BE2C (cell line): ENCODE measurements around the gene ANKRD44.

Source experiments
- DNase-seq: peaks from one replicate; pipeline ENCODE4 v3.0.0-alpha.2; 2020
- H3K27me3 ChIP-seq: fragments of 250-450 bp; sonication (Bioruptor Pico); 2 replicates; pipeline ENCODE4 v1.5.1; 2020; ENCODE audit warnings: mild to moderate bottlenecking
- H3K36me3 ChIP-seq: fragments of 250-450 bp; sonication (Bioruptor Pico); 2 replicates; pipeline ENCODE4 v1.5.1; 2020; ENCODE audit warnings: mild to moderate bottlenecking
- H3K4me1 ChIP-seq: fragments of 250-450 bp; sonication (Bioruptor Pico); 2 replicates; pipeline ENCODE4 v1.5.1; 2020
- H3K4me3 ChIP-seq: 2 replicates; pipeline ENCODE4 v1.5.1; 2011; ENCODE audit warnings: low read depth, low read length
- H3K9me3 ChIP-seq: fragments of 250-450 bp; sonication (Bioruptor Pico); 2 replicates; pipeline ENCODE4 v1.5.1; 2020
- TF ChIP-seq, protein P1 (sequence below): IDR thresholded peaks from 2 replicates; pipeline ENCODE4 v1.5.1; 2012; ENCODE audit warnings: mild to moderate bottlenecking, low read depth, low read length

Gene ANKRD44

DNA sequence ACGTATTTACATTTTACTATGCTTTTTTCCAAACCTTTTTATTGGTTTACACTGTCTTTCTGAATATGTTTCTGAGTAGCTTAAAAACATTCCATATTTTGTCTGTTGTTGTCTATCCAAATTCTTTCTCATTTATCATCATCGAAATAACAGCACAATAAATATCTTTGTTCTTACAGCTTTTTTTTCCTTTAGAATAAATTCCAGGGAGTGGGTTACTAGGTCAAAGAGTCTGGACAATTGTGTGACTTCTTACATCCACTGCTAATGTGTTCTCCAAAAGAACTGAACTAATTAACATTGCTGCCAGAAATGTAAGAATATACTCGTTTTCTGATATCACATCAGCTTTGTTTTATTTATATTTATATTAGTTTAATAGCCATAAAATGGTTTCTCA is 59.4 kb downstream of the ANKRD44 start:
- DNase-seq: no peak
- peaks cover 25% of the 10 kb centered on the region for H3K4me1 ChIP-seq
- H3K36me3 ChIP-seq: no peaks in the 10 kb centered on the region
- H3K4me3 ChIP-seq: no peak overlapping the region
- H3K9me3 ChIP-seq: no peaks in the 10 kb centered on the region
- TF ChIP-seq, protein P1, sequence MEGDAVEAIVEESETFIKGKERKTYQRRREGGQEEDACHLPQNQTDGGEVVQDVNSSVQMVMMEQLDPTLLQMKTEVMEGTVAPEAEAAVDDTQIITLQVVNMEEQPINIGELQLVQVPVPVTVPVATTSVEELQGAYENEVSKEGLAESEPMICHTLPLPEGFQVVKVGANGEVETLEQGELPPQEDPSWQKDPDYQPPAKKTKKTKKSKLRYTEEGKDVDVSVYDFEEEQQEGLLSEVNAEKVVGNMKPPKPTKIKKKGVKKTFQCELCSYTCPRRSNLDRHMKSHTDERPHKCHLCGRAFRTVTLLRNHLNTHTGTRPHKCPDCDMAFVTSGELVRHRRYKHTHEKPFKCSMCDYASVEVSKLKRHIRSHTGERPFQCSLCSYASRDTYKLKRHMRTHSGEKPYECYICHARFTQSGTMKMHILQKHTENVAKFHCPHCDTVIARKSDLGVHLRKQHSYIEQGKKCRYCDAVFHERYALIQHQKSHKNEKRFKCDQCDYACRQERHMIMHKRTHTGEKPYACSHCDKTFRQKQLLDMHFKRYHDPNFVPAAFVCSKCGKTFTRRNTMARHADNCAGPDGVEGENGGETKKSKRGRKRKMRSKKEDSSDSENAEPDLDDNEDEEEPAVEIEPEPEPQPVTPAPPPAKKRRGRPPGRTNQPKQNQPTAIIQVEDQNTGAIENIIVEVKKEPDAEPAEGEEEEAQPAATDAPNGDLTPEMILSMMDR: no peak
- no peaks in the 10 kb centered on the region for H3K27me3 ChIP-seq

DNA sequence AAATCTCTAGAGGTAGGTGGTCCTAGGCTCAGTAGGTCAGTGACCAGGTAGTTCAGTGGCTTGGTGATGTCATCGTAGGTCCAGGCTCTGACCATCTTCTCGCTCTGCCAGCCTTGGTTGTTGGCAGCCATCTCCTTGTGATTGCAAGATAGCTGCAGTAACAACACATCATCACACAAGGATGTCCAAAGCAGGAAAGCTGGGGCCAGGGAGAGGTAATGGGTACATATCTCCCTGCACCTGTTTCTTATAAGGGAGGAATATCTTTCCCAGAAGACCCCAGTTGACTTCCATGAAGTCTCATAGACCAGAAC is 60.5 kb downstream of the ANKRD44 start:
- no peak for DNase-seq
- TF ChIP-seq, protein P1: no peak
- Histone ChIP-seq H3K9me3 (no peaks in the 10 kb centered on the region), H3K27me3 (no peaks in the 10 kb centered on the region), H3K4me3 (no peak overlapping the region), H3K36me3 (no peaks in the 10 kb centered on the region), H3K4me1 (peaks cover 21% of the 10 kb centered on the region)

DNA sequence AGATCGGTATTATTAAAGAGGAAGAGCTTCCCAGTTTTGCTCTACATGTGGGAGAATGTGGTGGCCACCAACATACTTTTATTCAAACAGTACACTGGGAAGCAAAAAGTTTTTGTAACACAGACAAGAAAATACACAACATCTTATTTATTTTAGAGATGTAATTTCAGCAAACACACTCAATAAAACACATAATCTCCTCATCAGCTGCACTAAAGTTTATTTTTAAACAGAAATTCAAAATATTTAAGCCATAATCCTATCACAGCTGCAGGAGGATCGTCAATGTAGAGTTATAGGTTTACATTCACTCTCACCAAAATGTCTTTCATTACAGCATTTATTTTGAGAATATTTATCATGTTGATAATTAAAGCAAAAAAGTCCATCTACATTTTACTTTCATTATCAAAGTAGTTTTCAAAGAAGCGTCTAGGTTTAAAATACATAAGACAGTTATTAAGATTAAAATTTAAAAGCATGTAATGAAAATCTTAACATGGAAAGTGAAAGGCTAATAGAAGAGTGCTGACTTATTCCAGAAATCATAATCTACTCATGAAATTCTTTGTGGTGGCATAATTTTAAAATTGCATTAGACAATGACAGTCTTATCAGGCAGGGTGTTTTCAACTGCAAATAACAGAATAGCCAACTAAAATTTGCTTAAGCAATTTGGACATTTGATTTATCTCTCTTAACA is 61.0 kb downstream of the ANKRD44 start:
- Histone ChIP-seq H3K4me1 (peaks cover 16% of the 10 kb centered on the region), H3K27me3 (no peaks in the 10 kb centered on the region), H3K36me3 (no peaks in the 10 kb centered on the region), H3K4me3 (no peak overlapping the region), H3K9me3 (no peaks in the 10 kb centered on the region)
- no peak for DNase-seq
- TF ChIP-seq, protein P1: no peak

DNA sequence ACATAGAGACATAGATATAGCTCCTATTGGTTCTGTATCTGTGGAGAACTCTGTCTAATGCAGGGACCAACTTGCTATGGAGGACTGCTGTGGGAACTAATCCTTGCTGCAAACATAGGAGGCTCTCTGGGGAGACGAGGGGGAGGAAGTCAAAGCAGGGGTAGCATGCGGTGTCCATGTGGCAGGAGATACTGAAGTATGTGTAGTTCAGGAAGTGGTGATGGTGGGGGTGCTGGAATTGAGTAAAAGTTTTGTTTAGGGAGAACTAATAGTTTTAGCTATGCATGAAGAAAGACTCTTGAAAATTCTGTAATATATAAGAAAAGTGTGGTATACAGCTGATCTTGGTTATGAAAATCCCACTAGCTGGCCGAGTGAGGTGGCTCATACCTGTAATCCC is 62.0 kb downstream of the ANKRD44 start:
- Histone ChIP-seq H3K4me3 (no peak overlapping the region), H3K27me3 (no peaks in the 10 kb centered on the region), H3K9me3 (no peaks in the 10 kb centered on the region), H3K4me1 (peaks cover 15% of the 10 kb centered on the region), H3K36me3 (no peaks in the 10 kb centered on the region)
- TF ChIP-seq, protein P1: no peak
- DNase-seq: no peak

DNA sequence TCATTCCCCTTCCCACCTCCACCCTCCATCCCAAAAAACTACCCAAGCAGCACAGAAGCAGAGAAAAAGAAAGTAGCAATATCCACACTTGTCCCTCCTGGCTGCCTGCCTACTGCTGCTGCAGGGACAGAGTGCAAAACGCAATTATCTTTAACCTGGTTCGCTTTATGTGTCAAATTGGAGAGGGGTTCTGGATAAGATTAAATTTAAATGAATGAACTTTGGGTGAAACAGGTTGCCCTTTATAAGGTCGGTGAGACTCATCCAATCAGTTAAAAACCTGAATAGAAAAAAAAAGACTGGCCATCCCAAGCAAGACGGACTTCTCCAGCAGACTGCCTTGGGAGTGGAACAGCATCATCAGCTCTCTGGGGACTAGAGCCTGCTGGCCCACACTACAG is 62.6 kb downstream of the ANKRD44 start:
- Histone ChIP-seq H3K9me3 (no peaks in the 10 kb centered on the region), H3K4me3 (0 out of 2 replicates have a peak overlapping the region, but pooled peaks have one; percentile 4), H3K36me3 (no peaks in the 10 kb centered on the region), H3K27me3 (no peaks in the 10 kb centered on the region), H3K4me1 (peaks cover 15% of the 10 kb centered on the region)
- DNase-seq: peak; percentile 59
- TF ChIP-seq, protein P1: no peak

DNA sequence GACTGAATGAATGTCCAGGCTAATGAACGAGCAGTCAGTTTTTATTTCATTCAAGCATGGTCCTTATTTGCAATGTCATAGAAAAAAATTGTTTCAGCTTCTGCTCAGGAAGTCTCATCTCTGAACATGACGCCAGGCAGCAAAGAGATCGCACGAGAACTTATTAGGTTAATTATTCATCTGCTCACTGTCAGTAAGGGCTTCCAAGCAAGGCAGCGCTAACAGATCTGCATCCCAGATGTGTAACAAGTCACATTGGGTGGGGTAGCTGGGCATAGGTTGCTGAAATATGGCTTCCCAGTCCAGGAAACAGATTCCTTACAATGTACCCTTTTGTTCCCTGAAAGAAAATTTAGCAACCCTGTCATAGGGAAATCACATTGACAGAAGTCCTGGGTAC is 63.5 kb downstream of the ANKRD44 start:
- DNase-seq: peak; percentile 48
- TF ChIP-seq, protein P1: no peak
- H3K36me3 ChIP-seq: no peaks in the 10 kb centered on the region
- H3K4me1 ChIP-seq: peaks cover 15% of the 10 kb centered on the region
- H3K4me3 ChIP-seq: peak overlapping the region; percentile 14; the same call in 1 of the 2 replicates
- H3K9me3 ChIP-seq: no peaks in the 10 kb centered on the region
- no peaks in the 10 kb centered on the region for H3K27me3 ChIP-seq
